Measurements from ENCODE around the gene THOC7.
A peak's percentile ranks its signal among the peaks of the same experiment; 100 is the strongest.

Gene THOC7

DNA sequence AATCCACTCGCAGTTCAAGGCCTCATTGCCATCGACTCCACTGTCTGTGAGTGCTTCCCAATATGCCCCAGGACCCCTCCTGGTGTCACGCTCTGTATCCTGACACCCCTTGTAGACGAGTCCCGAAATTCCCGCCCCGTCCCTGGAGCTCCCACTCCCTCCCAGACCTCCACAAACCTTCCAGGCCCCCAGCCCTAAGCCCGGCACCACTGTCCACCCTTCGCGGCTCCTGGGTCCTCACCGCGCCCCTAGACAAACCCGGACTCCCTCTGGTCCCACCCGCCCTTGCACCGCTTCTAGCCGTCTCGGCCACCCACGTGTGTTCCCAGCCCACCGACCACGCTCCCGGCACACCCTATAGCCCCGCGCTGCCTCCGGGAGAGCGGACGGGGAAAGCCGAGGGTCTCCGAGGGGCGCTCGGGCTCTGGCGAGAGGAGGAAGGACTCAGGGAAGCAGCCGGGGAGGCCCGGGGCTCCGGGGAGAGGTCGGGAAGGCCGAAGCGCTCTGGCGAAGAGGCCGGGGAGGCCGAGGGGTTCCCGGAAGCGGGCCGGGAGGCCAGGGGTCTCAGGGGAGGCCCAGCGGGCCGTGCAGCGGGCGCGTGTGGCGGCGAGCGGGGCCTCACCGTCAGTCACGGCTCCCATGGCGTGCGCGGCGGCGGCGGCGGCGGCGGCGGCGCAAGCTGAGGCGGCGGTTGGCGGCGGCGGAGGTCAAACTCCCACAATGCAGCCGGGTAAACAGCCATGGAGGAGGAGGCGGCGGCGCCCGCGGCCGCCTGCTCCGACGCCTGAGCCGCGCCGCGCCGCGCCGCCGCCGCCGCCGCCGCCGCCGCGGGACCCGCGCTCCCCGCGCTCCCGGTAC, at the start of gene THOC7, which contains the start of gene ATXN7:
Gene THOC7, minus strand, starts transcription at position 656 of the 858 bp plus-strand sequence. Its CDS starts 15 bp downstream, at position 641.
Gene ATXN7, plus strand, starts transcription at position 718 of the 858 bp plus-strand sequence. CDS start 48,732 bp downstream, outside the sequence.
- peak; percentile 72 for DNase-seq

- DNase-seq, result peak; percentile 54
Measured at GRCh38 chr3:63912768-63913588, 49.4 kb upstream of the THOC7 start.

GRCh38 chr3:63911873-63912767, 48.5 kb upstream of the THOC7 start, which contains the start of gene SCAANT1:
Gene SCAANT1, minus strand, starts transcription at chr3:63912383.
- peak; percentile 80 for DNase-seq

DNA sequence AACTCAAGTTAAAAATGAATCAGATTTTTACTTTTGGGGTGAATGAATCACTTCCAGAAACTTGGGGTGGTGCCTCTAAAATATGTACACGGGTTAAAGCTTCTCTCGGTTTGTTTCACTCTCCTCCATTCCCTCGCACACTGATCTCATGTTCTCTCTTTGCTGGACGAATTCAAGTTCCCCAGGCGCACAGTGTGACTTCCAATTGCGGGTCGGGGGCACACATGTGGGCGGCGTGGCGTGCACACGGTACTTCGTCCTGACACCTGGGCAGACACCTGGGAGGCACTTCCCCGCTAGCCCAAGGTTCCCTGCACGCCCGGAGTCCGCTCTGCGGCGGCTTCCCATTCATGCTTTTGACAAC, 47.9 kb upstream of the THOC7 start:
- no peak for DNase-seq

DNA sequence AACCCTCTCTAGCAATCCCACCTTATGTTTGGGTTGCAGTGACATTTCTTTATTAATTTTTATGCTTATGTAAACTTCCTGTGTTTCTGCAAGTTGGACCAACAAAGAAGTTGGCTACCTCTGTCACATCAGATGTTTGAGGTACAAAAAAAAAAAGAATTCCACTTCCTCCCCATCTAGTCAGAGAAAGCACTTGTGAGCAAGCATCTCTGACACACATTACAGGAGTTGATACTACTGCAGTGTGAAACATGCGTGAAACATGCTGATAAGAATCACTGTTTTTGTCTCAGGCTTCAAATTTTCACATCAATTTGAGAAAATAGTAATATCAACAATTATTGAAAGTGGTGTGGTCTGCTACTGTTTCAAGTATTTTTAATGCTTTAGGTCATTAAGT, 47.3 kb upstream of the THOC7 start:
- DNase-seq, result no peak

DNA sequence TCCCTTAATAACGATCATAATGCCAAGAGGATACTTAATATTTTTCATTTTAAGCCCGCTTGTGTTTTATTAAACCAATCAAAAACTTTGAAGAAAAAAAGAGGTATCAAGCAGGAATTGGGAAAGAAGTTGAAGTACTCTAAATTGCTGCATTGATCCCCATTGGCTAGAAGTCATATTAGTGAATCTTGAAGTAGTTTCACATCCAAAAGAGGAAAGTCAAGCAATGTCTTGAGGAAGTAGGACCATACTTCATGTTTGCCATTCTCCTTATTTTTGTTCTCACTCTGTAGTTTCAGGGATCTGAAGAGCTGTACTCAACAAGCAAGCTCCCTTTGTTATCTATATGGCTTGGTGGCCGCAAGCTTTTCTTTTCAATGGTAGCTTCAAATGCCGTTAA, 46.4 kb upstream of the THOC7 start:
- DNase-seq, result no peak

DNA sequence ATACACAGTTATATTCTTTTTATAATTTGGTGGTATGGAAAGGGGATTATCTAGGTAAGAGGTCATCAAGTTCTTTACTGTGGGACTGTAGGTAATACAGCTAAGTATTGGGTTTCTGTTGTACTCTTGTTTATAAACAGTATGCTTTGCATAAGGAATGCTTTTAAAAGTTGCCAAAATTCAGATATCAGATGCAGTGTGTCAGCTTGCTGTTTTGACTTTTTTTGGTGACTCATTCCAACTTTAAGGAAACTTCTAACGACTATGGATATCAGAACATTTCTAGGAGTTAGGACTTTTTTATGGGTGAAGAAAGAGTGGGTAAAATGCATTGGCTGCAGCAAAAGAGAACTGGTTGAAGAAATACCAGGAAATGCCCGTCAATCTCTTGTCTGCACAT, 45.8 kb upstream of the THOC7 start:
- no peak for DNase-seq

- DNase-seq, result no peak
Measured at GRCh38 chr3:63908776-63909175, 45.2 kb upstream of the THOC7 start.

- no peak for DNase-seq
Measured at GRCh38 chr3:63908081-63908736, 44.6 kb upstream of the THOC7 start.

- no peak for DNase-seq
Measured at GRCh38 chr3:63905731-63906620, 42.4 kb upstream of the THOC7 start.

DNA sequence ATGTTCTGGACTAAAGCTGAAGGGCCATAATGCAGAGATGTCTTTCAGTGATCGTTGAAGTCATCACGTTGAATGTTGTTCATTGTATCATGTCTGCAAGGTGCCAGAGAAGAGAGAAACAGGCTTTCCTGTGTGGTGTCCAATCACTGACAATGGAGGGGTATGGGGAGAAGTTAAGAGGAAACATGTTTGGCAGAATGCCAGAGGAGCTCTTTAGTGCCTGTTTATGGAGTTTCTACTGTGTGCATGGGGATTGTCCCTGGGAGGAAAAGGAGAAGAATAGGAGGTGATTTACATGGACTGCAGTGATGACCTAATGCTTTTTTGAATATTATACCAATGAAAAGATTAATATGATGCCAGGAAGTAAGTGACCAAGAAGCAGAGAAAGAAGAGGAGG, 36.9 kb upstream of the THOC7 start:
- DNase-seq, result no peak

DNA sequence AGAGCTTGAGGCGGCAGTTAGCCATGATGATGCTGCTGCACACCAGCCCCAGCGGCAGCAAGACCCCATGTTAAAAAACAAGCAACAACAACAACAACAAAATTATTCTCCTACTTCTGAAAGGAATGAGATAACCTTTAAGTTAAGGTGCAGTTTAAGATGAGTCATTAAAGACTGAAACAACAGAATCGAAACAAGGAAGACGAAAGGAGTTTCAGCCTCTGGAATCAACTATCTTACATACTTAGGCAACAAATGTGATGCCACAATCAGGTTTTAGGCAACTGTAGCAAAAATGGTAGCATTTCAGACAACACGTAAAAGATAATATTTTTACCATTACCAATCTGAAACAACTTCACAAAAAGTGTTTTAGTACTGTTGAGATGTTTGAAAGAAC, 36.4 kb upstream of the THOC7 start:
- no peak for DNase-seq

DNA sequence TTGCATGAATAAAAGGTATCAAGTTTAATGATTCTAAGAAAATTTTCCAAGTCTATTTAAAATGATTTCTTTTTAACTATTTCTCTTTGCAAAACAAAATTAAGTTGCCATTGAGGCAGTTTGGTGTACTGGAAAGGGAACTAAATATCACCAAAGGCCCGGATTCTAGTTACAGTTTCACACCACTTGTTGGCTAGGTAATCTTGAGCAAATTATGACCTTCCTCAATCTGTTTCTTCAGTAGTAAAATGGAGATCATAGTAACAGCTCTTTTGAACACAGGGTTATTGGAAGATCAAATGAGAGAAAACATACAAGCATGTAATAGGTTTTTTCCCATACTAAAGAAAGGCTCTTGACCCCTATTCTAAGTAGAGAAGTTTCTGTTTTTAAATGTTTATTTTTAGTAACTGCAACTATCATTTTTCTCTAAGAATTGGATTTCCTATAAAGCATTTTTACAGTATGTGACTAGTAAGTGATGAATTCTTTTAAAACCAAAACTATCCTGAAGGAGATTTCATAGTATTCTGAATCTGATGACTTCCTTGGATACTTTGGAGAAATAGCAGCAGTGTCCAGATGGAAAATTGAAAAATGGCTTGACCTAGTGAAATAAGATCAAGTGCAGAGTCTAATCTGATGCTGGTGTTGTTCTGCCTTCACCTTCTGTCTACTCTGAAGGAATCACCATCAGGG, 32.9 kb upstream of the THOC7 start:
- no peak for DNase-seq

GRCh38 chr3:63895422-63896189, 32.0 kb upstream of the THOC7 start:
- no peak for DNase-seq

GRCh38 chr3:63892773-63893352, 29.3 kb upstream of the THOC7 start:
- DNase-seq, result no peak

- DNase-seq, result no peak
Measured at GRCh38 chr3:63891518-63891917, 27.9 kb upstream of the THOC7 start.

DNA sequence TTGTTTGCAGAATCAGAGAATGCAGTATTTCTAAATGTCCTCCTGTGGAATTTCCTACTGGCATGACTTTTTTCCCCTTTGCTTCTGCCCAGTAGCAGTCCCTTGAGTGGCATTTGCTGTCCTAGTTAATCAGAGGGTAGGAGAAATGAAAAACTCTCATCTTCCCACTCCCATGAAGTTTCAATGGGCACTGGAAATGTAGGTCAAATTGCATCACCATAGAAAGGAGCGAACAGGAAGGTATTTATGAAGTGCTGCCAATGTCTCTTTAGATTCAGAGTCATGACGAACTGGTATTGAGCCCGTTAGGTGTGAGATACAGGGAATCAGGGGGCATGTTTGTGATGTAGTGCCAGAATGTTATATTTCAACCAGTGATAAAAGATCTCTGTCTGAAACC, 23.3 kb upstream of the THOC7 start:
- no peak for DNase-seq

GRCh38 chr3:63880653-63881052, 17.0 kb upstream of the THOC7 start:
- DNase-seq, result no peak

GRCh38 chr3:63878394-63879060, 14.9 kb upstream of the THOC7 start:
- DNase-seq, result no peak

Data from stimulated activated CD4-positive, alpha-beta T cell treated with anti-CD3 and anti-CD28 coated beads, Interleukin-1b, Interleukin-23, amount 100 ng/mL, for 48 hours (primary cell).